Endothelial cell (in vitro differentiated cells): ENCODE results near the gene DAGLA. TPM values are rescaled to one million over a fixed set of nuclear protein-coding genes. Genes with fewer than 3 reads are reported as not detected.
A peak's percentile ranks its signal among the peaks of the same experiment; 100 is the strongest.

Experiments
- DNase-seq: peaks from one replicate; pipeline ENCODE4 v3.0.0; 2021; ENCODE audit warnings: low spot score
- H3K27ac Mint-ChIP-seq: one replicate; pipeline ENCODE4 v1.8.0; 2021; ENCODE audit warnings: mixed read lengths, inconsistent platforms; ENCODE audit not compliant: unreplicated experiment
- H3K27me3 Mint-ChIP-seq: one replicate; pipeline ENCODE4 v1.8.0; 2021; ENCODE audit warnings: mild to moderate bottlenecking, moderate library complexity, mixed read lengths, inconsistent platforms; ENCODE audit not compliant: unreplicated experiment
- H3K36me3 Mint-ChIP-seq: one replicate; pipeline ENCODE4 v1.8.0; 2021; ENCODE audit warnings: mild to moderate bottlenecking, low read depth, mixed read lengths, inconsistent platforms; ENCODE audit not compliant: unreplicated experiment
- H3K4me1 Mint-ChIP-seq: one replicate; pipeline ENCODE4 v1.8.0; 2021; ENCODE audit warnings: mild to moderate bottlenecking, mixed read lengths, inconsistent platforms; ENCODE audit not compliant: unreplicated experiment
- H3K4me3 Mint-ChIP-seq: one replicate; pipeline ENCODE4 v1.8.0; 2021; ENCODE audit warnings: mild to moderate bottlenecking, mixed read lengths, inconsistent platforms; ENCODE audit not compliant: unreplicated experiment
- H3K9me3 Mint-ChIP-seq: one replicate; pipeline ENCODE4 v1.8.0; 2021; ENCODE audit warnings: mixed read lengths, inconsistent platforms; ENCODE audit not compliant: unreplicated experiment
- CTCF ChIP-seq: fragments of 200-600 bp; sonication (generic); IDR thresholded peaks from one replicate; pipeline ENCODE4 v1.5.0; 2021; ENCODE audit warnings: antibody characterized with exemption; ENCODE audit not compliant: unreplicated experiment
- total RNA-seq: library from RNA; stranded (reverse); fragmentation: NEBNext Ultra II Directional; extraction: Animal tissue kit (Norgen Biotek cat#: 25700); gene quantifications from one replicate; pipeline ENCODE4 v1.2.1, GENCODE V29; 2021; ENCODE audit not compliant: unreplicated experiment

The DAGLA gene
- total RNA-seq, 1 donor from 2014 or later: 3.2 TPM

GRCh38 chr11:61700212-61700611 is 20.0 kb downstream of the DAGLA start:
- H3K36me3 Mint-ChIP-seq: no peaks in the 10 kb centered on the region
- H3K4me3 Mint-ChIP-seq: no peak overlapping the region
- peaks cover 6% of the 10 kb centered on the region for H3K4me1 Mint-ChIP-seq
- no peak for DNase-seq
- H3K27me3 Mint-ChIP-seq: peaks cover 3% of the 10 kb centered on the region
- H3K9me3 Mint-ChIP-seq: no peaks in the 10 kb centered on the region
- no peak overlapping the region for H3K27ac Mint-ChIP-seq
- TF ChIP-seq CTCF: no peak

- Mint-ChIP-seq H3K4me3 (no peak overlapping the region), H3K36me3 (no peaks in the 10 kb centered on the region), H3K9me3 (no peaks in the 10 kb centered on the region), H3K27me3 (peaks cover 6% of the 10 kb centered on the region), H3K27ac (no peak overlapping the region), H3K4me1 (peaks cover 6% of the 10 kb centered on the region)
- no peak for TF ChIP-seq CTCF
- no peak for DNase-seq
Observed at GRCh38 chr11:61700720-61701119, 20.5 kb downstream of the DAGLA start.

GRCh38 chr11:61701242-61701886 is 21.2 kb downstream of the DAGLA start:
- TF ChIP-seq CTCF: peak; percentile 28
- Mint-ChIP-seq H3K27ac (no peak overlapping the region), H3K36me3 (no peaks in the 10 kb centered on the region), H3K4me3 (no peak overlapping the region), H3K9me3 (no peaks in the 10 kb centered on the region), H3K27me3 (peaks cover 6% of the 10 kb centered on the region), H3K4me1 (peaks cover 6% of the 10 kb centered on the region)
- peak; percentile 61 for DNase-seq

GRCh38 chr11:61702701-61703312 is 22.6 kb downstream of the DAGLA start:
- no peak overlapping the region for H3K27ac Mint-ChIP-seq
- TF ChIP-seq CTCF: no peak
- DNase-seq: no peak

GRCh38 chr11:61704838-61705237 is 24.6 kb downstream of the DAGLA start:
- no peak for TF ChIP-seq CTCF
- DNase-seq: no peak
- Mint-ChIP-seq H3K4me3 (no peak overlapping the region), H3K36me3 (no peaks in the 10 kb centered on the region), H3K4me1 (no peaks in the 10 kb centered on the region), H3K27me3 (peaks cover 4% of the 10 kb centered on the region), H3K9me3 (no peaks in the 10 kb centered on the region), H3K27ac (no peak overlapping the region)

More at GRCh38 chr11:61702701-61703312, 22.6 kb downstream of the DAGLA start:
- Mint-ChIP-seq H3K9me3 (no peaks in the 10 kb centered on the region), H3K4me3 (no peak overlapping the region), H3K4me1 (peaks cover 6% of the 10 kb centered on the region), H3K27me3 (peaks cover 6% of the 10 kb centered on the region), H3K36me3 (no peaks in the 10 kb centered on the region)
